HG03378 (cell line): ENCODE data around the gene MACF1.

Source experiments
- ATAC-seq: cut with Tn5 transposase; IDR thresholded peaks from one replicate; pipeline ENCODE4 v1.9.1; 2021; ENCODE audit warnings: mild to moderate bottlenecking, moderate library complexity; ENCODE audit not compliant: unreplicated experiment

Gene MACF1

DNA sequence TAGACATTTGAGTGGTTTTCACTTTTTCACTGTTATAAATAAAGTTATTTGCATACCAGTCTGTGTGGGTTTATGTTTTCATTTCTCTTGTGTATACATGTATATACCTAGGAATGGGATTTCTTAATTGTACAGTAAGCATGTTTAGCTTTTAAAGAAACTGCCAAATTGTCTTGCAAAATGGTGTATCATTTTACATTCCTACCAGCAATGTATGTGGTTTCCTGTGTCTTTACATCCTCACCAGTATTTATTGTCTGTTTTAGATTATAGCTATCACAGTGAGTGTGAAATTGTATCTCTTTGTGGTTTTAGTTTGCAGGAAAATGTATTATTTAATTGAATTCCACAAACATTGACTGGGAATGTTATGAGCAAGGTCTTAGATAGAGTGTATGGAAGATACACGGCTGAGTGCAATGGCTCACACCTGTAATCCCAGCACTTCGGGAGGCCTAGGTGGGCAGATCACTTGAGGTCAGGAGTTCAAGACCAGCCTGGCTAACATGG is 57.3 kb downstream of the MACF1 start:
- no peak for ATAC-seq

- ATAC-seq: no peak
Measured at GRCh38 chr1:39262802-39263201, 58.3 kb downstream of the MACF1 start.

GRCh38 chr1:39266269-39266668 is 61.8 kb downstream of the MACF1 start:
- no peak for ATAC-seq

DNA sequence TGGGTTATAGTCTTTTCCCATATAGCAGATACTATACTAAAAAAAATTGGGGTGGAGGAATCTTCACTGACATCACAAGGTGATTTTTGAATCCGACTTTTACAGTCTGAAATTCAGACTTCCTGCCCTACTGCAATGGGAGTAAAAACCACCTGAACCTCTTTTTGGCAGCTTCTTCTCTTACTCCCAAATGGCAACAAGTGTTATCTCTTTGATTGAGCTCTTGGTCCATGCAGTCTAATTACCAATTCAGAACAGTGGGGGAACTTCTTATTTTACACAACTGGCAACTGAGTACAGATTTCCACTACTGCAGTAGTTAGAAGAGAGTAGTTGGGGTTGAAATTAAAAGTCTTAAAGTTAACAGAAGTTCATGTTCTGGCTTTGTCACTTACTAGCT is 62.3 kb downstream of the MACF1 start:
- ATAC-seq: no peak

DNA sequence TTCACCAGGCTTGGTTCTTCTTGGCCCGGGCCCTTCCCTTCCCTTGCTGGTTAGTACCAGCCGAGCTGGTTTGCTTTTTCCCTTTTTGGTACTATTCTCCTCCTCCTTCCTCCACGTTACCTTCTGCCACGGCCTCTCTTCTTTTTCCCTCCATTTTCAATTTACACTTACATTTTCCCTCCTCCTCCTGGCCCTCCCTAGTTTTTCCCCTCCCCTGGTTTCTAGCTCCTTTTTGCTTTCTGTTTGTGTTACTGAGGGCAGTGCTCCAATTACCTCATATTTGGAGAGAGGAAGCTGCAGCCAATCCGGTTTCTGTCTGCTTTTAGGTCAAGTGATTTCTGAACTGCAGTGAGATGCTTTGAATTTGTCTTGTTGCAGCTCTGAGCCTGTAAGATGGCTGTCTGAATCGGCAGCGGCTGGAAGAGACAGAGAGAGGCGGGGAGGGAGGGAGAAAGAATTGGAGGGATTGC is 63.7 kb downstream of the MACF1 start:
- ATAC-seq: no peak

DNA sequence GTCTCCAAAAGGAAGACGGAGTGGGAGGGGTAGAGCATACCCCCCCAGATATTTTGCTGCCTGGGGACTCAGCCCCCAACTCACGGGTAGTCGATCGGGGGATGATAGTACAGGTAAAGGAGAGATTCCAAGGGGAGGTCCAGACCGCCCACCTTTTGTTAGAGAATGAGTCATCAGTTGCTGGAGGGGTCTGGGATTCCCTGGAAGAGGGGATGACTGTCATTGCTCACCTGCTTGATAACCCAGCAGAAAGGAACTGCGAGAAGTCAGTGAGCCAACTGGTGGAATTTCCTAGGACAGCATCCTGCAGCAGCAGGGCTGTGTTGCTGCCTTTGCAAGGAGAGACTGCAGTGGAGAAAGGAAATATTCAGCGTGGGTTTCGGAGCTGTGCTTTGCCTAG is 64.4 kb downstream of the MACF1 start:
- ATAC-seq: no peak

- ATAC-seq: no peak
Measured at GRCh38 chr1:39269349-39269748, 64.9 kb downstream of the MACF1 start.

DNA sequence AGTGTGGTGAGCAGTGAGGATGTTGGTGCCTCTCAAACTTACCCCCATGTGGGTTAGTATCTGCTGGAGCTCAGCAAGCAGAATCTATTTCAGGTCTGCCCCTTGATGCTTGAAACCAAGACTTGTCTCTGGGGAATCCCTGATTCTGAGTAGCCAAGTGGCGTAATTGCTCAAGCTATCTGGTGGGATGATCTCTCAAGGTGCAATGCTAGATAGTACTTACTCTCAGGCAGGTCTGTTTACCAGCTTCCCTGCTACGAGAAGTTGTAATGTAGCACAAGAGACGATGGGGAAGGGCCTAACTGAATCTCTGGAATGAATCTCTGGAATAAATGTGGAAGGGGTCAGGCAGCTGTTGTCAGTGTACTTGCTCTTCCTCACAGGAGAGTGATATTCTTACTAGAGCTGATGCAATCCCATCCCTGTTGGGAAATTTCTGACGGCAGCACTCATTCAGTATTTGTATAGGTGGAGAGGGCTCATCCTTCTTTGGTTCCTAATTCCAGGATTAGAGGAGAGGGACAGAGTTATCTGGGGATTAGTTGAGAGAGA is 65.4 kb downstream of the MACF1 start:
- ATAC-seq: peak; percentile 69

GRCh38 chr1:39270368-39270767 is 65.9 kb downstream of the MACF1 start:
- ATAC-seq: no peak

DNA sequence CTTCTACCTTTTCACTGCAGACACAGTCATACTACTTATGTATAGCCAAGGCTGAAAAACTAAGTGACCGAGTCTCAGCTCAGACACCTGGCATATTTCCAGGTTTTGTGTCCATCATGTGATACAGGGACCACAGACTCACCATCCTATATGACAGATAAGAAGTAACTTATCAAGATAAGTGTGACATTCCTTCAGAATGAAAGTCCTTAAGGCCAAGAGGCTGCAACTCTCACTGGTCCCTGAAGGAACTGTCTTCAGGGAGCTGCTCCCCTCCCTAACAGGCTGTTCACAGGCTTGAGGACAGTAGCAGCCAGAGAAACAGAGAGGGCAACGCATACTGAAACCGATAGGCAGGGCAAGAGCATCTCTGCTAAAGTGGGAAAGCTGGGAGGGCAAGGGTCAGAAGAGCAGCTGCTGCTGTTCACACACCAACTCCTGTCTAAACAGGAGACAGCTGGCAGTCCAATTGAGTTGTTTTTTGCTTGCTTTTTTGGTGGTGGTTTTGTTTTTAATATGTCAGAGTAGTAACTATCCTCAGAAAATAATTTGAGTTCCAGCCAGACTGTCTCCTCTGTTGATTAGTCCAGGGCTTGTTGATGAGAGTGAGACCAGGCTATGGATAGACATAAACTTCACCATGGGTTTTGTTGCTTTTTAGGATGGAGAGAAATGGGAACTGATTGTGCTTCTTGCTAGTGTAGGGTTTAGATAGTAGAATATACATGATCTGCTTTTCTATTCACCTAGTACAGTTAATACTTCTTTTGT is 67.7 kb downstream of the MACF1 start:
- ATAC-seq: peak; percentile 47

DNA sequence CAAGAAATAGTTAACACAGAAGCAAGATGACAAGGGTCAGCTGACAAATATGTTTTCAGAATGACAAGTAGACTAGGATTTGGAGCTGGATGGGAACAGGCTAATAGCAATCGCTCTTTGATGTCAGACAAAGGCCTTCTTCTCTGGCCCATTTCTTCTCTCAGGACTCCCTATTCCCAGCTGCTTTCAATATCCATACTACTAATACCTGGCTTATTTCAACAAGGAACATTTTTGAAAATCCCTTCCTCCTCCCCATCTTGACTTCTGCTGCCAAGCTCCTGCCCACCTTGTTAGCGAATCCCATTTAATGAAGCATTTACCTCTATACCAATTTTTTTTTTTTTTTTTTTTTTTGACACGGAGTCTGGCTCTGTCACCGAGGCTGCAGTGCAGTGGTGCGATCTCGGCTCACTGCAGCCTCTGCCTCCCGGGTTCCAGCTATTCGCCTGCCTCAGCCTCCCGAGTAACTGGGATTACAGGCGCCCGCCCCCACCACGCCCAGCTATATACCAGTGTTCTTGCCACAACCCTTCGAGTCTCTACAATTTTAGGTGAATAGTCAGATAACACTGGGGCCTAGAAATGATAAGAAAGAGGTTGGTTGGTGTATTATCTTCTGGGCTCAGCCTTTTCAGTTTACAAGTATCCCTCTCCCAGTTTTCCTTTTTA is 68.4 kb downstream of the MACF1 start:
- ATAC-seq: no peak

GRCh38 chr1:39275836-39276507 is 71.5 kb downstream of the MACF1 start:
- ATAC-seq: no peak

DNA sequence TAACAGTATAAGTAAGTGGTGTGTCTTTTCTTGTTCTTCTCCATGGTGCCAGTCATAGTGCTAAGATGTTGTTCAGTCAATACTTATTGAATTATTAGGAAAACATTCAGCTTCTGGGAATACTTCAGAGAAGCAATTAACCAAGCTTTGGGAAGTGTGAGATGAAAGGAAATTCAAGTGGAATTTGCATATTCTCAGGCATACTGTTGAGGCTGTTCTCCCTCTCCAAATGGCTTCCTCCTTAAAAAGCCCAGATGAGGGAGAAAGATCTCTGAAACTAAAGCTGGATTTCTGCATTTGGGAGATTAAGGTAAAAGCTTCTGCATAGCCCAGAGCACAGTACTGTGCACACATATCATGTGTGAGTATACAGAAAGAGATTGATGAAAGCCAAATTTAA is 73.4 kb downstream of the MACF1 start:
- no peak for ATAC-seq

GRCh38 chr1:39282537-39283216 is 78.2 kb downstream of the MACF1 start:
- ATAC-seq: no peak

- no peak for ATAC-seq
Measured at GRCh38 chr1:39283858-39284257, 79.4 kb downstream of the MACF1 start.

- no peak for ATAC-seq
Measured at GRCh38 chr1:39287541-39287940, 83.0 kb downstream of the MACF1 start.

GRCh38 chr1:39288735-39289465 is 84.4 kb downstream of the MACF1 start:
- ATAC-seq: no peak

- ATAC-seq: no peak
Measured at GRCh38 chr1:39292401-39292800, 87.9 kb downstream of the MACF1 start.

- ATAC-seq: no peak
Measured at GRCh38 chr1:39293375-39294070, 89.0 kb downstream of the MACF1 start.

DNA sequence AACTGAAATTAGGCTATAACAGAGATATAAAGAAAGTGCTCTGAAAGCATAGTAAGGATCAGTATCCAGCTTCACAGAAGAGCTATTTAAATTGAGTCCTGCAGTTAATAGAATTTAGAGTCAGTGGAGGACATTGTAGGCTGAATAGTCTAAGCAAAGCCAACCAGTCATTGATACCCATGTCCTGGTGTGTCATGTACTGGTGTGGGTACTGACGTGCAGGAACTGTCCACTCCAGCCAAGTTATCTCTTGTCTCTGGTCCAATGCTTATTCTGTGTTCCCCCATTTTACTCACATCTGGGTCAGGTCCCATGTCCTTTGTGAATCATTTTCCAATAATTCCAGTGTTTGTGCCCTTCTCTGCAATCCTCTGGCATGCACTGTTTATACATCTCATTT is 90.0 kb downstream of the MACF1 start:
- no peak for ATAC-seq
